HG02943 (cell line): ENCODE measurements around the gene XAGE2.
"Not testable (repeated sequence)": the region's sequence is repeated elsewhere in the genome, so short reads cannot be mapped to it uniquely, and the experiment has no call there.

Source experiments
- ATAC-seq: cut with Tn5 transposase; IDR thresholded peaks from one replicate; pipeline ENCODE4 v1.9.1; 2021; ENCODE audit warnings: mild to moderate bottlenecking, low read depth, moderate library complexity; ENCODE audit not compliant: unreplicated experiment

XAGE2 gene

GRCh38 chrX:52368368-52369055 is at the start of gene XAGE2:
Gene XAGE2, plus strand, starts transcription at chrX:52369021. Its CDS starts 994 bp downstream, at chrX:52370015.
- ATAC-seq = no peak

GRCh38 chrX:52337410-52337809 is 31.4 kb upstream of the XAGE2 start:
- ATAC-seq = no peak

GRCh38 chrX:52341493-52341892 is 27.3 kb upstream of the XAGE2 start:
- ATAC-seq = no peak

- not testable (repeated sequence) for ATAC-seq
Observed at GRCh38 chrX:52343131-52343530, 25.7 kb upstream of the XAGE2 start.

- ATAC-seq = not testable (repeated sequence)
Observed at GRCh38 chrX:52345402-52345801, 23.4 kb upstream of the XAGE2 start.

- no peak for ATAC-seq
Observed at GRCh38 chrX:52346174-52347165, 22.4 kb upstream of the XAGE2 start.

GRCh38 chrX:52349681-52350080 is 19.1 kb upstream of the XAGE2 start:
- no peak for ATAC-seq

- no peak for ATAC-seq
Observed at GRCh38 chrX:52352551-52352950, 16.3 kb upstream of the XAGE2 start.

- no peak for ATAC-seq
Observed at GRCh38 chrX:52353838-52354237, 15.0 kb upstream of the XAGE2 start.

- ATAC-seq = no peak
Observed at GRCh38 chrX:52355108-52355507, 13.7 kb upstream of the XAGE2 start.

GRCh38 chrX:52359614-52360232 is 9.1 kb upstream of the XAGE2 start:
- ATAC-seq = no peak

GRCh38 chrX:52361941-52362340 is 6.9 kb upstream of the XAGE2 start:
- ATAC-seq = no peak

- ATAC-seq = no peak
Observed at GRCh38 chrX:52363247-52363883, 5.5 kb upstream of the XAGE2 start.

- ATAC-seq = no peak
Observed at GRCh38 chrX:52378870-52379269, 10.0 kb downstream of the XAGE2 start.

- no peak for ATAC-seq
Observed at GRCh38 chrX:52380993-52381392, 12.2 kb downstream of the XAGE2 start.

- ATAC-seq = no peak
Observed at GRCh38 chrX:52410439-52411394, 41.9 kb downstream of the XAGE2 start.

- no peak for ATAC-seq
Observed at GRCh38 chrX:52415304-52415703, 46.5 kb downstream of the XAGE2 start.

GRCh38 chrX:52416816-52417215 is 48.0 kb downstream of the XAGE2 start:
- no peak for ATAC-seq

- no peak for ATAC-seq
Observed at GRCh38 chrX:52420824-52421443, 52.1 kb downstream of the XAGE2 start.
